Occipital lobe (tissue), 2 donors: Measurements from ENCODE around the gene GHRL. TPM values are rescaled to one million over a fixed set of nuclear protein-coding genes. Genes with fewer than 3 reads are reported as not detected.
"Not testable (repeated sequence)": the region's sequence is repeated elsewhere in the genome, so short reads cannot be mapped to it uniquely, and the experiment has no call there.

Experiments
- DNase-seq: peaks from one replicate; lab custom pipeline; 2025; lab: John Stamatoyannopoulos, UW
- total RNA-seq: library from RNA; depleted of rRNA; stranded (reverse); fragments of >200 nt; gene quantifications from one replicate; pipeline ENCODE4 v1.2.3, GENCODE V29; 2014

GHRL gene
- total RNA-seq, 1 donor from 2014 or later = not detected

GRCh38 chr3:10299175-10299574, 6.4 kb upstream of the GHRL start:
- no peak for DNase-seq

GRCh38 chr3:10298064-10298463, 5.3 kb upstream of the GHRL start:
- not testable (repeated sequence) for DNase-seq

GRCh38 chr3:10294030-10294586, 1.4 kb upstream of the GHRL start:
- no peak for DNase-seq

GRCh38 chr3:10291641-10292040, 1.1 kb downstream of the GHRL start:
- DNase-seq = no peak

- DNase-seq = no peak
Observed at GRCh38 chr3:10290481-10291176, 2.1 kb downstream of the GHRL start.

- DNase-seq = no peak
Observed at GRCh38 chr3:10289787-10290355, 2.9 kb downstream of the GHRL start.

- no peak for DNase-seq
Observed at GRCh38 chr3:10289077-10289476, 3.7 kb downstream of the GHRL start.

GRCh38 chr3:10288575-10288960, 4.2 kb downstream of the GHRL start:
- no peak for DNase-seq

GRCh38 chr3:10287936-10288574, 4.7 kb downstream of the GHRL start:
- no peak for DNase-seq

GRCh38 chr3:10286596-10287295, 6.0 kb downstream of the GHRL start:
- no peak for DNase-seq

GRCh38 chr3:10286133-10286524, 6.6 kb downstream of the GHRL start:
- DNase-seq = no peak

GRCh38 chr3:10285272-10286132, 7.2 kb downstream of the GHRL start:
- DNase-seq = peak; percentile 44

- no peak for DNase-seq
Observed at GRCh38 chr3:10284496-10284895, 8.3 kb downstream of the GHRL start.

GRCh38 chr3:10283638-10284037, 9.1 kb downstream of the GHRL start:
- DNase-seq = no peak

GRCh38 chr3:10281951-10282350, 10.8 kb downstream of the GHRL start:
- no peak for DNase-seq

- DNase-seq = no peak
Observed at GRCh38 chr3:10280571-10280970, 12.2 kb downstream of the GHRL start.

GRCh38 chr3:10280177-10280529, 12.6 kb downstream of the GHRL start:
- no peak for DNase-seq

- peak; percentile 46 for DNase-seq
Observed at GRCh38 chr3:10279384-10280176, 13.2 kb downstream of the GHRL start.

GRCh38 chr3:10278501-10278900, 14.2 kb downstream of the GHRL start:
- DNase-seq = no peak

GRCh38 chr3:10277115-10277625, 15.6 kb downstream of the GHRL start:
- DNase-seq = no peak
